ENCODE measurements around the gene CACNA2D4. TPM values are rescaled to one million over a fixed set of nuclear protein-coding genes. Genes with fewer than 3 reads are reported as not detected.

The CACNA2D4 gene
- total RNA-seq, 1 donor from 2014 or later, result 0.58 TPM

GRCh38 chr12:1884651-1885050 lies 33.8 kb downstream of the CACNA2D4 start:
- no peak for TF ChIP-seq CTCF (IDR thresholded peaks at IDR 0.05; ENCODE audit: insufficient read depth, low read length, poor library complexity, severe bottlenecking)
- Histone ChIP-seq H3K27me3 (ENCODE audit: control insufficient read depth, insufficient read depth, low read length) (peaks cover 2% of the 10 kb centered on the region), H3K36me3 (ENCODE audit: control insufficient read depth, insufficient read depth, low read length) (no peaks in the 10 kb centered on the region), H3K4me3 (ENCODE audit: low read depth, low read length) (no peak overlapping the region)
- DNase-seq (ENCODE audit: low read depth), result no peak

- TF ChIP-seq CTCF (IDR thresholded peaks at IDR 0.05; ENCODE audit: insufficient read depth, low read length, poor library complexity, severe bottlenecking), result no peak
- Histone ChIP-seq H3K27me3 (ENCODE audit: control insufficient read depth, insufficient read depth, low read length) (peaks cover 2% of the 10 kb centered on the region), H3K4me3 (ENCODE audit: low read depth, low read length) (no peak overlapping the region), H3K36me3 (ENCODE audit: control insufficient read depth, insufficient read depth, low read length) (no peaks in the 10 kb centered on the region)
- DNase-seq (ENCODE audit: low read depth), result no peak
These were observed 34.9 kb downstream of the CACNA2D4 start for GRCh38 chr12:1883513-1883912.

- no peak for TF ChIP-seq CTCF (IDR thresholded peaks at IDR 0.05; ENCODE audit: insufficient read depth, low read length, poor library complexity, severe bottlenecking)
- Histone ChIP-seq H3K4me3 (ENCODE audit: low read depth, low read length) (no peak overlapping the region), H3K36me3 (ENCODE audit: control insufficient read depth, insufficient read depth, low read length) (no peaks in the 10 kb centered on the region), H3K27me3 (ENCODE audit: control insufficient read depth, insufficient read depth, low read length) (peaks cover 2% of the 10 kb centered on the region)
- DNase-seq (ENCODE audit: low read depth), result no peak
These were observed 35.5 kb downstream of the CACNA2D4 start for GRCh38 chr12:1882850-1883470.

- no peaks in the 10 kb centered on the region for H3K36me3 ChIP-seq (ENCODE audit: control insufficient read depth, insufficient read depth, low read length)
- TF ChIP-seq CTCF (IDR thresholded peaks at IDR 0.05; ENCODE audit: insufficient read depth, low read length, poor library complexity, severe bottlenecking), result no peak
- peaks cover 2% of the 10 kb centered on the region for H3K27me3 ChIP-seq (ENCODE audit: control insufficient read depth, insufficient read depth, low read length)
- DNase-seq (ENCODE audit: low read depth), result no peak
- H3K4me3 ChIP-seq (ENCODE audit: low read depth, low read length), result no peak overlapping the region
These were observed 36.0 kb downstream of the CACNA2D4 start for GRCh38 chr12:1882405-1882804.

- no peak for DNase-seq (ENCODE audit: low read depth)
- H3K4me3 ChIP-seq (ENCODE audit: low read depth, low read length), result no peak overlapping the region
- no peak for TF ChIP-seq CTCF (IDR thresholded peaks at IDR 0.05; ENCODE audit: insufficient read depth, low read length, poor library complexity, severe bottlenecking)
- H3K27me3 ChIP-seq (ENCODE audit: control insufficient read depth, insufficient read depth, low read length), result peaks cover 2% of the 10 kb centered on the region
- no peaks in the 10 kb centered on the region for H3K36me3 ChIP-seq (ENCODE audit: control insufficient read depth, insufficient read depth, low read length)
These were observed 36.5 kb downstream of the CACNA2D4 start for GRCh38 chr12:1881936-1882335.

- no peak for TF ChIP-seq CTCF (IDR thresholded peaks at IDR 0.05; ENCODE audit: insufficient read depth, low read length, poor library complexity, severe bottlenecking)
- Histone ChIP-seq H3K27me3 (ENCODE audit: control insufficient read depth, insufficient read depth, low read length) (peaks cover 2% of the 10 kb centered on the region), H3K4me3 (ENCODE audit: low read depth, low read length) (no peak overlapping the region), H3K36me3 (ENCODE audit: control insufficient read depth, insufficient read depth, low read length) (no peaks in the 10 kb centered on the region)
- no peak for DNase-seq (ENCODE audit: low read depth)
These were observed 37.2 kb downstream of the CACNA2D4 start for GRCh38 chr12:1881301-1881700.
